GM18909 (cell line): Measurements from ENCODE around the gene BCL7C.
"Not testable (repeated sequence)": the region's sequence is repeated elsewhere in the genome, so short reads cannot be mapped to it uniquely, and the experiment has no call there.

Experiments
- ATAC-seq: cut with Tn5 transposase; IDR thresholded peaks from one replicate; pipeline ENCODE4 v1.9.1; 2021; ENCODE audit warnings: mild to moderate bottlenecking; ENCODE audit not compliant: unreplicated experiment, poor library complexity

Gene BCL7C

DNA sequence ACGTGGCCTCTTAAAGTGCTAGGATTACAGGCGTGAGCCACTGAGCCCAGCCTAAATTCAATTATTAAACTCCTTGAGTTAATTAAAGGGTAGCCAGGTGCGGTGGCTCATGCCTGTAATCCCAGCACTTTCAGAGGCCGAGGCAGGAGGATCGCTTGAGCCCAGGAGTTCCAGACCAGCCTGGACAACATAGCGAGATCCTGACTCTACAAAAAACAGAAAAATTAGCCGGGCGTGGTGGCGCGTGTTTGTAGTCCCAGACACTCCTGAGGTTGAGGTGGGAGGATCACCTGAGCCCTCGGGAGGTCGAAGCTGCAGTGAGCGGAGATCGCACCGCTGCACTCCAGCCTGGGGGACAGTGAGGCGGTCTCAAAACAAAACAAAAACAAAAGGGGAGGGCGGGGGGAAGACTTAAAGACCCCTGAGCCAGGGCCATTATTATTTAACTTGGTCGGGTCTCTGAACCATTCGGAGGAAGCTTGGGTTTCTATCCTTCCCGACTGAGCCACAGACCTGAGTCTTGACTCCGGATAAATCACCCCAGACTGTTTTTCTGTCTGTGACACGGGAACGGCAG lies 19.5 kb downstream of the BCL7C start:
- no peak for ATAC-seq

DNA sequence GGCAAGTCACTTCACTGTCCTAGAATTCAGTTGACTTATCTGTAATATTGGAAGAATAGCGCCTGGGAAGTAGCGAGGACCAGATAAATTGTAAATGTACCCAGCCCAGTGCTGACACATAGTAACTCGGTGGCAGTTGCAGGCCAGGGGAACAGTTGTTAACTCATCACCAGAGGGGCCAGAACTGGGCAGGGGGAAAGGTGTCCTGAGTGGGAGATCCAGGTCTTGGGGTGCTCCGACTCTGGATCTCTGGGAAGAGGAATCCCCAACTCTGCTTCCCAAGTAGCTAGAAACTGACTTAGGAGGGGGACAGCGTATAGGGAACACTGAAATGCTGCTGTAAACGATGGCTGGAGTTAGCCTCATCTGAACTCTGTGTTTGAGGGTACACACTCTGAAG lies 23.0 kb downstream of the BCL7C start:
- ATAC-seq: no peak

DNA sequence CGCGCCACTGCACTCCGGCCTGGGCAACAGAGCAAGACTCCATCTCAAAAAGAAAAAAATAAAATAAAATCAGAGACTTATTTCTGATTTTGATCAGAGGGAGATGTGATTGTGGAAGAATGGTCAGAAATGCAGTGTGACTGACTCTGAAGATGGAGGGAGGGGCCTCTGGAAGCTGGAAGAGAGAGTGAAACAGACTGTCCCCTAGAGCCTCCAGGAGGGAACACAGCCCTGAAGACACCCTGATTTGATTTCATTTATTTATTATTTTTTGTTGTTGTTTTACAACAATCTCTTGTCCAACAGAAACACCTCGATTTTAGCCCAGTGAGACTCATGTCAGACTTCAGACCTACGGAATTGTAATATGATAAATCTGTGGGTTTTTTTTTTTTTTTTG lies 26.1 kb downstream of the BCL7C start:
- ATAC-seq: no peak

DNA sequence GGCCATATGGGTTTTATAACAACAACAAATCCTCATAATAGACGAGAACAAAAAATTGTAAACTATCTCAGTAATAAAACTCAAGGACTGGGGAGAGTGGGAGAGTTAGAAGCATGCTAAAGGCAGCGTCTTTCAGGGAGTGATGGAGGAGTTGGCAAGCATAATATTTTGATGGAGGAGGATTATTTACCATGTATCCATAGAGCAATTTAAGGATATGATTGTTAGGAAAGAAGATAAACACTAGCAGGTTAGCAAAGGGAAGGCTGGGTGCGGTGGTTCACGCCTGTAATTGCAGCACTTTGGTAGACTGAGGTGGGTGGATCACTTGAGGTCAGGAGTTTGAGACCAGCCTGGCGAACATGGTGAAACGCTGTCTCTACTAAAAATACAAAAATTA lies 27.8 kb downstream of the BCL7C start:
- no peak for ATAC-seq

DNA sequence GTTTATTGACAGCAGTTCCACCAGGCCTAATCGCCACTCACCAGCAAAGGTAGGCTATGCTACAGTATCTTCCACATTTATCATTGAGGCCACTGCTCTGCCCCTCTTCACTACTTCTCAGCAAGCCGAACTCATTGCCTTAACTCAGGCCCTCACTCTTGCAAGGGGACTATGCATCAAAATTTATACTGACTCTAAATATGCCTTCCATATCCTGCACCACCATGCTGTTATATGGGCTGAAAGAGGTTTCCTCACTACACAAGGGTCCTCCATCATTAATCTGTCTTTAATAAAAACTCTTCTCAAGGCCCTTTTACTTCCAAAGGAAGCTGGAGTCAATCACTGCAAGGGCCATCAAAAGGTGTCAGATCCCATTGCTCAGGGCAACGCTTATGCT lies 30.7 kb downstream of the BCL7C start:
- ATAC-seq: not testable (repeated sequence)

DNA sequence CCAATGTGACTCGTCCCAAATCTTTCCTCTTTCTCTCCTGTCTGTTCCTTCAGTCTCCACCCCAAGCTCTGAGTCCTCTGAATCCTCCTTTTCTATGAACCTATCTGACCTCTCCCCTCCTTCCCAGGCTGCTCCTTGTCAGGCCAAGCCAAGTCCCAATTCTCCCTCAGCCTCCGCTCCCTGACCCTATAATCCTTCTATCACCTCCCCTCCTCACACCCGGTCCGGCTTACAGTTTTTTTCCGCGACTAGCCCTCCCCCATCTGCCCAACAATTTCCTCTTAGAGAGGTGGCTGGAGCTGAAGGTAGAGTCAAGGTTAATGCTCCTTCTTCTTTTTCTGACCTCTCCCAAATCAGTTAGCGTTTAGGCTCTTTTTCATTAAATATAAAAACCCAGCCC lies 33.1 kb downstream of the BCL7C start:
- not testable (repeated sequence) for ATAC-seq

DNA sequence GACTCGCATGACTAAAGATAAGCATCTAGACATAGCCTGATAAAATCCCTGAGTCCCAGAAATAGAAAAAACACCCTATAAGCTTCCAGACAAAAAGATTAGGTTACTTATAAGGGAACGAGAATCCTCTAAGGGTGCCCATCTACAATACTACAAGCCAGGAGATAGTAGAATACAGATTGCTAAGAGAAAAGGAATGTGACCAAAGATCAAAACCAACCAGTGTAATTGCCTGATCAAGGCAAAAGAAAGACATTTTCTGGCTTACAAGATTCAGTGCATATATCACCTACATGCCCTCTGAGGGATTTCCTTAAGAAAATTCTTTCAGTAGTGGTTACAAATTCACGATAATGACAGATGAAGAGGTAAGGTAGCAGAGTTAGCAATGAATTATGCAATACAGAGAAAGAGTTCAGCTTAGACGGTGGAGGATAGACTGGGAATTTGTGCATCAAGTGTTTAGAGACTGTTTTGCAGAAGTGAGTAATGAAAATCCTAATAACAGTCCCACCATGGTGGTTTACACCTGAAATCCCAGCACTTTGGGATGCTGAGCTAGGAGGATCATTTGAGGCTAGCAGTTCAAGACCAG lies 35.0 kb downstream of the BCL7C start:
- ATAC-seq: no peak

DNA sequence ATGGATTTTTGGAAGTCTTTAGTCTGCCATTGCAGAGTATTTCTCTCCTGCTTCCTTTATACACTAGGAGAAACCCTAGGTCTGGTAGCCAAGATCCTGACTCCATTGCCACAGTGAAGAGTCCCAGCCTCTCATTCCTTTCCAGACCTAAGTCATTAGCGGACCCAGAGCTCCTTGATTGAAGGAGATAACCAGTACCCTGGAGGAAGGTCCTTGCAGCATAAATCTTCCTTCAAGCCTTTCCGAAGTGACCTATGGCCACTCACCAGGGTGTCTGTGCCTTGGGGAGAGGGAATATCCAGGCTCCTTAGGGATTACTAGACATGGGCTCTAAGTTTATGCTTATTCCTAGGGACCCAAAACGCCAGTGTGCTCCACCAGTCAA lies 35.8 kb downstream of the BCL7C start:
- ATAC-seq: no peak

DNA sequence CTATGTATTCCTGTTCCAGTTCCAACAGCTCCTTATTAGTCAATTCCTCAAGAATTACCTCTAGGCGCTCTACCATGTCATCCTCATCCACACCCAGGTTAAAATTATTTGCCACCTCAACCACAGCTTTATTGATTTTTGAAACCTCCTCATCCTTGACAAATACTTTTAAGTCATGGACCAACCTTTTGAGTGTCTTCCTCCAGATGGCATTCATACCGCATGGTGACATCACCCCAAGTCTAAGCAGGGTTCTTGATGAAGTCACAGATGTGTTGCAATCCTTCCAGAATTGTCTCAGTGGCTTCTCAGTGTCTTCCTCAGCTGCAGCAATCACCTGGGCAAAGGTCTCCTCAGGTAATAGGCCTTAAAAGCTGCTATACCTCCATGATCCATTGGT lies 40.1 kb downstream of the BCL7C start:
- ATAC-seq: no peak

DNA sequence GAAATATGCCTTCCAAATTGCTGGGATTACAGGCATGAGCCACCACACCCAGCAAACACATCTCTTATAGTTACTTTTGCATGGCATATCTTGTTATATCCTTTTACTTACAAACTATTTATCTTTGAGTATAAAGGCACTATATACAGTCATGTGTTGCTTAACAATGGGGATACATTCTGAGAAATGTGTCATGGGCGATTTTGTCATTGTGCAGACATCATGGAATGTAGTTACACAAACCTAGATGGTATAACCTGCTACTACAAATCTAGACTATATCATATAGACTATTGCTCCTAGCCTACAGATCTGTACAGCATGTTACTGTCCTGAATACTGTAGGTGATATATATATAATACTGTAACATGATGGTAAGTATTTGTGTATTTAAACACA lies 43.6 kb downstream of the BCL7C start:
- no peak for ATAC-seq

DNA sequence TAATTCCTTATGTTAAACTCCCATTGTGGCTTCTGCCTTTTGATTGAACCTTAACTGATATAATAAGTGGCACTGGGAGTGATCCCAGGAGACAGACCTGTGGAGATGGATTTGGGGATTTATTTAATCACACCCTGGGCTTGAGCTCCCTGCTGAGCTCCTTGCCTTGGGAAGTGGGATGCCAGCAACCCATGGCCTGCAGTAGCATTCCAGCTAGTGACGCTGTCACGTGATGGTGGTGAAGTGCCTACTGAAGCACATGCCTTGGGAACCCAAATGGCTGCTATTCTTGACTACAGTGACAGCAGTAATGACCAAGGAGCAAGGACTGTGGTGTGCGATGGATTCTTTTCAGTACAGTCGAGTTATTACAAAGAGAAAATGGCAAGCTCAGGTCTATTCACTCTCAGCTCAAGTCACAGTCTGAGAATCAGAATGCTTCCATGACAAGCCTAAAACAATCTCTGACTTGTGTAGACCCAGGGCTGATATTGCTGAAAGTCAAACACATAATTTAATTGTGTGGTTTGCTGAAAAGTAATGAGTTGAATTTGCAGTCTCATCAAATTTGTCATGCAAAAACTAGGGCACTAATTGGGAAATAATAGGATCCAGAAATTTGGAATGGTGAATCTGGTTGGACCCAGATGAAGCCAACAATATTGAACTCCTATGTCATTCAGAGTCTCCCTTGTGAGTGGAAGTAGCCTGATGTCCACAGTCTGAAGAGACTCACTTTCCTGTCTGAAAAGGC lies 47.1 kb downstream of the BCL7C start:
- ATAC-seq: no peak

DNA sequence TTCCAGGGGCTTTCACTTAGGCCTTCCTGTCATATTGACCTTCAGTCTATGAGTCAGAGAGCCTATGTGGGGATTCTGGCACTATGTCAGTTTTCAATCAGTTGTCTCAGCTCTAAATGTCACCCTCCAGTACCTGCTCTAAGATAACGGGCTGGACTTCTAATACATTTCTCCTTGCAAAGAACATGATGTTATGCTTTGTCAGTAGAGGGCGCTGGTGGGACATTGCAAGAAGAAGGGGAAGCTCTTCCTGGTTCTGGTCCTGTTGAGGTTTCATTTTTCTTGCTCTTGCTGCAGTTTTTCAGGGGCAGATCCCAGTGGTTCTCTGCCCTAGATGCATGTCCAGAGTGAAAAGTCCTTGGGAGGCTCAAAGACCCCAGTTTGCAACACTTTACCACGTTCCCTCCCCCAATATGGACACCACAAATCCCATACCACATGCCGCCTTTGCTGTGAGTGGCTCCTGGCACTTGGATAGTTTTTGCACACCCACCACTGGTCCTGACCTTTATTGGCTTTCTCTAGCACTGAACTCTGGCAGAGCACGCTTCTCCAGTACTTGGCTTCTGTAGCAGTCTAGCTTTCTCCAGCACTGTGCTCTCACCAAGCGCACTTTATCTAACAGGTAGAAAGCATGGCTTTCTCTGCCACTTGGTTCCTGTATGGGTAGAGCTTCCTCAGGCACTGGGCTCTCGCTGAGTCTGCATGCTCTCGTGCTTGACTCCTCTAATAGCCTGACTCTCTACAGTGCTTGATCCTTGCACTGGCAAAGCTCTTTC lies 49.0 kb downstream of the BCL7C start:
- peak; percentile 45 for ATAC-seq

DNA sequence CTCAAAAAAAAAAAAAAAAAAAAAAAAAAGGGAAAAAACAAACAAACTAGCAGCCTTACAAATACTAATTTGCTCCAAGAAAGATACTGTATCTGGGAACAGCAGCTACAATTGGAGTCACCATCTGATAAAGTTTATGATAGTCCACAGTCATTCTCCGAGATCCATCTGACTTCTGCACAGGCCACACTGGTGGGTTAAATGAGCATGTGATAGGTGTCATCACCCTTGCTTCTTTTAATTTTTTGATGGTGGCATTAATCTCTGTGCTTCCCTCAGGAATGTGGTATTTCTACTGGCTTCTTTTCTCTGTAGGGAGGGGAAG lies 49.6 kb downstream of the BCL7C start:
- ATAC-seq: no peak

DNA sequence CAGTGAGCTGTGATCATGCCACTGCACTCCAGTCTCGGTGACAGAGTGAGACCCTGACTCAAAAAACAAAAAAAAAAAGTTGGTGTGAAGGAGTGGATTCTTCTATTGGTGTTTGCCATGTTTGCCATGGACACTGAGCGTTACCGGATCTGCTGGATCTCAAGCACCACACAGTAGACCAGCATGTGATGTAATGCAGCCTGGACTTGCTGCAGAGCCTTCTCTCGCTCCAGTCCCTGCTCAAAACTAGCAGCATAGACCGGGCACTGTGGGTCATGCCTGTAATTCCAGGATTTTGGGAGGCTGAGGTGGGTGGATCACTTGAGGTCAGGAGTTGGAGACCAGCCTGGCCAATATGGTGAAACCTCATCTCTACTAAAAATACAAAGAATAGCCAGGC lies 50.4 kb downstream of the BCL7C start:
- no peak for ATAC-seq

DNA sequence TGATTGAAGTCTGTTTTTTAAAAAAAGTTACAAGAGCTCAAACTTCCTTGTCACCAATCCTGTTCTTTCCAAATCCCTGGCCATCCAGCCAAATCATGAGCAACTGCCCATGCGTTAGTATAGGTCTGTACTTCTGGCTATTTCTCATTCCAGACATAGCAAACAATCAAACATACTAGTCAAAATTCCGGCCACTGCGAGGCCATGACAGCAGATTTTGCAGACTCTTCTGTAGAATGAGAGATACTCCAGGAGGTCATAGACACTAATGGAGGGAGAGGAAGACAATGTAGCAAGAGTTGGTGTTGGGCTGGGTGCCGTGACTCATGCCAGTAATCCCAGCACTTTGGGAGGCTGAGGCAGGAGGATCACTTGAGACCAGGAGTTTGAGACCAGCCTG lies 50.9 kb downstream of the BCL7C start:
- ATAC-seq: no peak

DNA sequence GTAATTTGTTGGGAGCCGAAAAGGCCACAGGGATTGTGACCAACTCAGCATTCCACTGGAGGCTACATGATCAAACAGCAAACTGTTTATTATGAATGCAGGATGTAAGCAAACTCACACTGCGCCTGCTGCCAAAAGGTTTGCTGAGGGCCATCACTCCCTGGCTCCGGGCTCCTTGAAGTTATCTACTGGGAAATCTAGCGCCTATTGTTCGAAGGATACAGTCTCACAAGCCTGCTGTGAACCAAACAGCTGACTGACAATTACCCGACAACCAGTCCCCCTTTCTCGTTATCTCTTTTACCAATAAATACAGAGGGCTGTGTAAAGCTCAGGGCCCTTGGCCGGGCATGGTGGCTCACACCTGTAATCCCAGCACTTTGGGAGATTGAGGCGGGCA lies 52.5 kb downstream of the BCL7C start:
- no peak for ATAC-seq

DNA sequence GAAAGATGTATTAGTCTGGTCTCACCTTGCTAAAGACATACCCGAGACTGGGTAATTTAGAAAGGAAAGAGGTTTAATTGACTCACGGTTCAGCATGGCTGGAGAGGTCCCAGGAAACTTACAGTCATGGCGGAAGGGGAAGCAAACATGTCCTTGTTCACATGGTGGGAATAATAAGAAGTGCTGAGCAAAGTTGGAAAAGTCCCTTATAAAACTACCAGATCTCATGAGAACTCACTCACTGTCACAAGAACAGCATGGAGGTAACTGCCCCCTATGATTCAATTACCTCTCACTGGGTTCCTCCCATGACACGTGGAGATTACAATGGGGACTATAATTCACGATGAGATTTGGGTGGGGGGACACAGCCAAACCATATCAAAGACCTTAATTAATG lies 53.3 kb downstream of the BCL7C start:
- no peak for ATAC-seq

DNA sequence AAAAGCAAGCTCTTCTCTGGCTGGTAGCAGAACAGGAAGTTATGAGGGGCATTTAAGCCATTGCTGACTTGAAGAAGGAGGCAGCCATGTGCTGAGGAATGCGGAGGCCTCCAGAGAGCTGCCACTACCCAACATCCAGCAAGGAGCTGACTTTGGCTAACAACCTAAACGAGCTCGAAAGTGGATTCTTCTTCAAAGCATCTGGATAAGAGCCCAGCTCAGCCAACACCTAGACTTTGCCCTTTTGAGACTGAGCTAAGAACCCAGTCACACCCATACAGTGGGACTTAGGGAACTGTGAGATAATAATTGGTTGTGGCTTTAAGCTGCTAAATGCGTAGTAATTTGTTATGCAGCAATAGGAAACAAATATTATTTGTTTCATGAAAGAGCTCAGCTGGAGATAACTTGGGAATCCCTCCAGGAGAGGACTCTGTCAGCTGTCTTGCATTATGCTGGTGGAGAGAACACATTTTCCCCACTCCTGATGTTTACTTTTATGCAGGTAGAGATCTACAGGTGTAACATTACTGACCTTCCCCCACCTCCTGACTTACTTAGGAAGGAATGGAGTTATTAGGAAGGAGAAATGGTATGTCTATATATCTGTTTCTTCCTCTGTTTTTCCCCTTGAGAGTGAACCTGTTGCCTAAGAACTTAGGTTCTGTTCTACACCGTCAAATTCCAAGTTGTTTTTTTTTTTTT lies 54.2 kb downstream of the BCL7C start:
- ATAC-seq: no peak

DNA sequence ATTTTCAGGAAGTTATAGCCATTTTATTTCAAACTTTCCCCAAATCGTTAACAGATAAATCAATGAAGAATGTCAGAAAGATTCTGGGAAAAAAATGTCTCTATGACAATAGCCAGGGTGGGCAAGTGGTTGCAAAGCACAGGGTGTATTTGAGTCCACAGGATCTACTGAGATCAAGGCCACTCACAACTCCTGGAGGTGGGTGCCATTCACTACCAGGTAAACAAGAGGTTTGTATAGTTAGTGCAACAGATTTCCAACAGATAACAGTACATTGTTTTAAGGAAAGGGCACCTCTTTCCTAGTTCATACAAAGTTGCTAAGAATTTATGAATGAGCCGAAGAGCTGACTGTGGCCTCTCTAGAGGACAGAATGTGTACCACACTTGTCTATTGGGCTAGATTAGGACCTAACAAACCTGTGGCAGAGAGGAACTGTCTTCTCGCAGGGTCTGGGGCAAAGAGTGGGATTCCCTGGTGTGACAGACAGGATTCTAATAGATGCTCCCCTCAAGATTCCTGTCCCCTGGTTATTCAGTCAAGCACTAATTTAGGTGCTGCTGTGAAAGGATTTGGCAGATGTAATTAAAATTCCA lies 54.9 kb downstream of the BCL7C start:
- no peak for ATAC-seq

DNA sequence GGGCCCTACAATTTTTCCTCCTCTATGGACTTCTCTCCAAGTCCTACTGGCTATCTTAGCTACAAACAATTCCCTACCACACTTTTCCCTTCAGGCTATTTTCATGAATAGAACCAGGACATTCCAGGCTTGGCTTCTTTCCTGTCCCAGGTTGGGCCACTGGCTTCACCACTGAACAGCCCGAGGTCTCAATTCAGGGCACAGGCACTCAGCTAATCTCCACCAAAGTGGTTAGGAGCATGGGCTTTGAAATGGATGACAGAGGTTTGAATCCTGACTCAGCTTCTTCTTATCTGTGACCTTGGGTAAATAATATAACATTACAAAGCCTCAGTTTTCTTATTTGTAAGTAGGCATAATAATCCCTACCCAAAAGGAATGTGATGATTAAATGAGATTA lies 56.0 kb downstream of the BCL7C start:
- no peak for ATAC-seq
